ENCODE measurements around the gene PERCC1.

- no peak for TF ChIP-seq POLR2A (IDR thresholded peaks at IDR 0.05)
- TF ChIP-seq CTCF (IDR thresholded peaks at IDR 0.05) = no peak
Measured at GRCh38 chr16:1458336-1458976, 27.6 kb downstream of the PERCC1 start.
